HUES48 (cell line): Measurements from ENCODE around the gene PABPN1L.
"Not testable (repeated sequence)": the region's sequence is repeated elsewhere in the genome, so short reads cannot be mapped to it uniquely, and the experiment has no call there.

ENCODE experiments used
- H3K27ac ChIP-seq: one replicate; pipeline ENCODE4 v1.7.0; 2013; ENCODE audit warnings: low read depth, low read length, inconsistent platforms
- H3K27me3 ChIP-seq: 2 replicates; pipeline ENCODE4 v1.6.1; 2013; ENCODE audit warnings: mild to moderate bottlenecking, low read length; ENCODE audit not compliant: control insufficient read depth, insufficient read depth
- H3K36me3 ChIP-seq: 2 replicates; pipeline ENCODE4 v1.6.1; 2013; ENCODE audit warnings: low read length; ENCODE audit not compliant: control insufficient read depth, insufficient read depth
- H3K4me1 ChIP-seq: 2 replicates; pipeline ENCODE4 v1.6.1; 2013; ENCODE audit warnings: mild to moderate bottlenecking, low read length; ENCODE audit not compliant: control insufficient read depth, insufficient read depth
- H3K4me3 ChIP-seq: 2 replicates; pipeline ENCODE4 v1.5.1; 2013; ENCODE audit warnings: mild to moderate bottlenecking, low read depth, low read length
- H3K9ac ChIP-seq: 2 replicates; pipeline ENCODE4 v1.6.1; 2013; ENCODE audit warnings: mild to moderate bottlenecking, low read depth, low read length, moderate library complexity
- H3K9me3 ChIP-seq: 2 replicates; pipeline ENCODE4 v1.6.1; 2013; ENCODE audit warnings: low read length; ENCODE audit not compliant: control insufficient read depth, insufficient read depth

Gene PABPN1L

GRCh38 chr16:88823646-88824045 lies 42.8 kb downstream of the PABPN1L start:
- peaks cover 12% of the 10 kb centered on the region; the same call in 1 of the 2 replicates for H3K36me3 ChIP-seq
- H3K27ac ChIP-seq, H3K4me1 ChIP-seq, H3K27me3 ChIP-seq, H3K4me3 ChIP-seq, H3K9me3 ChIP-seq, H3K9ac ChIP-seq: not testable (repeated sequence)

GRCh38 chr16:88822281-88823040 lies 44.0 kb downstream of the PABPN1L start:
- no peaks in the 10 kb centered on the region for H3K27me3 ChIP-seq
- no peak overlapping the region for H3K27ac ChIP-seq
- no peak overlapping the region for H3K4me3 ChIP-seq
- H3K36me3 ChIP-seq = peaks cover 12% of the 10 kb centered on the region; the same call in 1 of the 2 replicates
- H3K9ac ChIP-seq = no peak overlapping the region
- no peaks in the 10 kb centered on the region for H3K9me3 ChIP-seq
- no peaks in the 10 kb centered on the region for H3K4me1 ChIP-seq

DNA sequence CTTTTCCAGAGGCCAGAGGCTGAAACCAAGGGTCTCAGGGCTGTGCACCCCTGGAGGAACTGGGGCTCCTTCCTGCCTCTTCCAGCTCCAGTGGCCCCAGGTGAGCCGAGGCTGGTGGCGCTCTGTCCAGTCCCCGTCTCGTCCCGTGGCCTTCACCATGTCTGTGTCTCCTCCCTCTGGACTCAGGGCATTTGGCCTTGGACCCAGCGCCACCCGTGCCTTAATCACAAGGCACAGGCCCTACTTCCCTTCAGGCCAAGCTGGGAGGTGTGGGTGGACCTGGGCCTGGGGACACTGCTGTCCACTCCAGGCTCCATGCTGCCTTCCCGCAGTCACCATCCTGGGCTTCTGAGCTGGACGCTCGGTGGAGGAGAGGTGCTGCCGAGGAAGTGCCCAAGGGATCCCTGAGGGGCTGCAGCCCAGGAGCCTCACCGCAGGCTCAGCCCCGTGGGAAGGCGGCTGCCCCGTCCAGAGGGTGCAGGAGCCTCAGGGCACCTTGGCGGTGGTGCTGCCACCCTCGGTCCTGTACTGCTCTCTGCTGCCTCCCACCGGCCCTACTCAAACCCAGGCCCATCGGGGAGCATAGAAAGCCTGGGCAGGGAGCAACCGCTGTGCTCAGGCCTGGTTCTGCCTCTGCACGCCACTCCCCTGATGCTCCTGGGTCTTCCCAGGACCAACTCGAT lies 45.2 kb downstream of the PABPN1L start:
- peaks cover 9% of the 10 kb centered on the region; the same call in 1 of the 2 replicates for H3K36me3 ChIP-seq
- no peak overlapping the region for H3K9ac ChIP-seq
- no peaks in the 10 kb centered on the region for H3K9me3 ChIP-seq
- no peak overlapping the region for H3K4me3 ChIP-seq
- no peaks in the 10 kb centered on the region for H3K4me1 ChIP-seq
- no peaks in the 10 kb centered on the region for H3K27me3 ChIP-seq
- H3K27ac ChIP-seq = no peak overlapping the region

DNA sequence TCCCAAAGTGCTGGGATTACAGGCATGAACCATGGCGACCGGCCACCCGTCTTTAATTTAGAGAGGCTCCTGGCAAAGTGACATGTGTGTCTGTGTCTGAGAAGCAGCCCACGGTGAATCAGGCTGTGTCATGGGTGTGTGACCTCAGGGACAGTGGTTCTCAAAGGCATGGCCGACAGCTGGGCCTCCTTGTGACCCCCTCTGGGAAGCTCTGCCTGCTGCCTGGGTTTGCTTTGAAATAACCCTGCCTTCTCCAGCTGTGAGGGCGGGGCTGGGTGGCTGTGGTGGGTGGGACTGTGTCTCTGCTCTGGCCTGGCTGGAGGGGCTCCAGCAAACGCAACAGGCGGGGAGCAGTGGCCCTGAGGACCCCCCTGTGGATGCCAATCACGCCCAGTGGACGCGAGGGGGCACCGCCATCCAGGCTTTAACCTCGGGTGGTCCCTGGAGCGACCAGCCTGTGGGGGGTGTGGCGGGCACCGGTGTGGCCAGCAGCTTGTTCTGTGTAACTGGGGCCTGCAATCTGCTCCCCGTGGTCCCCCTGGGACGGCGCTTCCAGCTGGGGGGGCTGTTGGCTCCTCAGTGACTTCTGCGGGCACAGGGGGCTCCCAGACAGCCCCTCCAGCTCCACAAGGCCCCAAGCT lies 46.0 kb downstream of the PABPN1L start:
- Histone ChIP-seq H3K27me3 (no peaks in the 10 kb centered on the region), H3K9me3 (no peaks in the 10 kb centered on the region), H3K4me1 (no peaks in the 10 kb centered on the region), H3K9ac (no peak overlapping the region), H3K36me3 (peaks cover 9% of the 10 kb centered on the region; the same call in 1 of the 2 replicates), H3K27ac (no peak overlapping the region), H3K4me3 (no peak overlapping the region)

- H3K4me1 ChIP-seq = no peaks in the 10 kb centered on the region
These were observed 47.3 kb downstream of the PABPN1L start for GRCh38 chr16:88819126-88819525.

DNA sequence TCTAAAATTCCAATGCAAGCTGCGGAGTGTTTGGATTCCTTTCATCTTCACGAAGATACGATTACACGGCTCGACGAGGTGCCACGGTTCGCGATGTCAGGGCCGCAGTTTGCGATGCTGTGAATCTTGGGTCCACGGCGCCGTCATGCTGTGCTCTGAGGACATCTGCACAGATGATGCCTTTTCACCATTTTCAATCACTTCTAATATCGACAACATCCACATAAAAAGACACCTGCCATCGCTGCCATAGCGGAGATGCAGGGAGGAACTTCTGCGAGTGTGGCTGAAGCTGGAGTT lies 47.9 kb downstream of the PABPN1L start:
- Histone ChIP-seq H3K36me3 (peaks cover 9% of the 10 kb centered on the region; the same call in 1 of the 2 replicates), H3K27me3 (no peaks in the 10 kb centered on the region), H3K9me3 (no peaks in the 10 kb centered on the region), H3K27ac (no peak overlapping the region), H3K4me1 (no peaks in the 10 kb centered on the region; the same call in 1 of the 2 replicates), H3K9ac (no peak overlapping the region), H3K4me3 (no peak overlapping the region)

More at GRCh38 chr16:88819126-88819525, 47.3 kb downstream of the PABPN1L start:
- no peak overlapping the region for H3K9ac ChIP-seq
- peaks cover 9% of the 10 kb centered on the region; the same call in 1 of the 2 replicates for H3K36me3 ChIP-seq
- no peaks in the 10 kb centered on the region for H3K27me3 ChIP-seq
- H3K4me3 ChIP-seq = no peak overlapping the region
- H3K27ac ChIP-seq = no peak overlapping the region
- H3K9me3 ChIP-seq = no peaks in the 10 kb centered on the region

- no peak overlapping the region for H3K27ac ChIP-seq
- H3K4me3 ChIP-seq = no peak overlapping the region
- peaks cover 9% of the 10 kb centered on the region; the same call in 1 of the 2 replicates for H3K36me3 ChIP-seq
- H3K9ac ChIP-seq = no peak overlapping the region
- H3K9me3 ChIP-seq = no peaks in the 10 kb centered on the region
- no peaks in the 10 kb centered on the region for H3K27me3 ChIP-seq
- no peaks in the 10 kb centered on the region; the same call in 1 of the 2 replicates for H3K4me1 ChIP-seq
These were observed 48.5 kb downstream of the PABPN1L start for GRCh38 chr16:88817785-88818574.

- no peaks in the 10 kb centered on the region for H3K9me3 ChIP-seq
These were observed 49.5 kb downstream of the PABPN1L start for GRCh38 chr16:88816736-88817535.

GRCh38 chr16:88815901-88816589 lies 50.4 kb downstream of the PABPN1L start:
- Histone ChIP-seq H3K27me3 (no peaks in the 10 kb centered on the region), H3K4me1 (no peaks in the 10 kb centered on the region; the same call in 1 of the 2 replicates), H3K4me3 (no peak overlapping the region)

More at GRCh38 chr16:88816736-88817535, 49.5 kb downstream of the PABPN1L start:
- H3K4me3 ChIP-seq = no peak overlapping the region
- no peaks in the 10 kb centered on the region for H3K36me3 ChIP-seq
- no peaks in the 10 kb centered on the region; the same call in 1 of the 2 replicates for H3K4me1 ChIP-seq
- H3K27ac ChIP-seq = no peak overlapping the region
- no peak overlapping the region for H3K9ac ChIP-seq
- H3K27me3 ChIP-seq = no peaks in the 10 kb centered on the region

More at GRCh38 chr16:88815901-88816589, 50.4 kb downstream of the PABPN1L start:
- H3K9ac ChIP-seq = no peak overlapping the region
- no peak overlapping the region for H3K27ac ChIP-seq
- no peaks in the 10 kb centered on the region for H3K9me3 ChIP-seq
- no peaks in the 10 kb centered on the region for H3K36me3 ChIP-seq
